ENCODE results near the gene ATP5MG.
"Not testable (repeated sequence)": the region's sequence is repeated elsewhere in the genome, so short reads cannot be mapped to it uniquely, and the experiment has no call there.

The ATP5MG gene

DNA sequence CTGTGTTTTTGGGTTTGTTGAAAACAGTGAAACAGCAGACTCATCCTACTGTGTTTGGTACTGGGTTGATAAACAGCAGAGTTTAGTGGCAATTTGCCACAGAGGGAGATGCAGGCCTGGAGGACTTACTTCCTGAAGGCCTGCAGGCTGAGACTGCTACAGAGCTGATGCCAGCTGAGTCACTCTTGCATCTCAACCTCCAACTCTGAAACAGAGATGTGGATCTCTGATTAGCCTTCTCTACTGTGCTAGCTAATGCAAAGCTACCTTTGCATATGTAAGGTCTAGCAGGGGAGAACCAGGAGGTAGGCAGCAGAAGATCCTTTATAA, 14.3 kb downstream of the ATP5MG start:
- H3K4me3 ChIP-seq (ENCODE audit: low read depth, low read length) = no peak overlapping the region
- H4K12ac ChIP-seq (ENCODE audit: low read depth, low read length) = no peak overlapping the region
- no peaks in the 10 kb centered on the region for H3K79me1 ChIP-seq (ENCODE audit: low read length)
- no peak overlapping the region for H4K8ac ChIP-seq (ENCODE audit: low read depth, low read length)
- no peak overlapping the region for H3K14ac ChIP-seq (ENCODE audit: low read length)
- DNase-seq = peak; percentile 82
- no peak overlapping the region for H3K18ac ChIP-seq (ENCODE audit: low read length)
- H3K79me2 ChIP-seq (ENCODE audit: control insufficient read depth, insufficient read depth, low read length, poor library complexity) = no peaks in the 10 kb centered on the region
- H3K27ac ChIP-seq (ENCODE audit: low read depth, low read length) = no peak overlapping the region
- H3K36me3 ChIP-seq (ENCODE audit: control insufficient read depth in 1 of 2, insufficient read depth in 2 of 2, low read length in 2 of 2) = peaks cover 0 to 3% of the 10 kb centered on the region in 2 experiments
- H3K4me2 ChIP-seq (ENCODE audit: low read length) = no peak overlapping the region
- no peaks in the 10 kb centered on the region for H3K9me3 ChIP-seq (ENCODE audit: insufficient read depth, low read depth, low read length)
- no peak overlapping the region for H2AK5ac ChIP-seq (ENCODE audit: low read length)
- no peak overlapping the region for H2BK12ac ChIP-seq (ENCODE audit: low read length)
- H2BK5ac ChIP-seq (ENCODE audit: low read depth, low read length, poor library complexity) = no peak overlapping the region
- no peaks in the 10 kb centered on the region for H3K27me3 ChIP-seq (ENCODE audit: insufficient read depth, low read length)
- no peak overlapping the region for H3K4ac ChIP-seq (ENCODE audit: low read depth, low read length)
- H2BK120ac ChIP-seq (ENCODE audit: insufficient read depth, low read length, poor library complexity) = no peak overlapping the region
- H3K23ac ChIP-seq (ENCODE audit: low read length) = no peak overlapping the region
- no peaks in the 10 kb centered on the region for H3K4me1 ChIP-seq (ENCODE audit: control insufficient read depth in 1 of 2, insufficient read depth in 2 of 2, low read length in 2 of 2)
- H2AFZ ChIP-seq (ENCODE audit: insufficient read depth, low read length, poor library complexity) = no peak overlapping the region
- no peak overlapping the region for H3K9ac ChIP-seq (ENCODE audit: low read length)
- H4K91ac ChIP-seq (ENCODE audit: low read depth, low read length) = no peak overlapping the region

DNA sequence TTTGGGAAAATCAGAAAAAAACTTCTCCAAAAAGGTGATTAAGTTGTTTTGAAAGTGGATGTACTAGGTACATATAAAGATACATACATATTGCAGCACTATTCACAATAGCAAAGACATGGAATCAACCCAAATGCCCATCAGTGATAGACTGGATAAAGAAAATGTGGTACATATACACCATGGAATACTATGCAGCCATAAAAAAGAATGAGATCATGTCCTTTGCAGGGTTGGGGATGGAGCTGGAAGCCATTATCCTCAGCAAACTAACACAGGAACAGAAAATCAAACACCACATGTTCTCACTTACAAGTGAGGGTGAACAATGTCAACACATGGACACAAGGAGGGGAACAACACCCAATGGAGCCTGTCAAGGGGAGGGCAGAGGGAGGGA, 15.5 kb downstream of the ATP5MG start:
- not testable (repeated sequence) for H3K79me1 ChIP-seq (ENCODE audit: low read length)

DNA sequence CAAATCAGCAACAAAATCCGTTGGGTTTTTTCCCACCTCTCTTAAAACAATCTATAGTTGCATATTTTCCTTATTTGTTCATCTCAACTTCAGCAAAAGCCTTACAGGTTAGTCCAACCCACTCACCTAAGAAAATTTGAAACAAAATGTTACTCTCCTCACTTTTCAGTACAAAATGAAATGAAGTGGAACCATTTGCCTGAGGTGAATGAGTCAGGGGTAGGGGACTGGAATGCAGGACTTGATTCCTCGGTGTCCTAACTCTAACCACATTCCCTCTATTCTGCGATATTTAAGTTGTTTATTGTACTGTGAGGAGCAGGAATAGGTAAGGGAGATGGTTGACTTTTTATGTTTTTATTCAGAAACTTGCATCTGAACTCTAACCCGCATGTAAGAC, 16.4 kb downstream of the ATP5MG start:
- no peak overlapping the region for H3K9ac ChIP-seq (ENCODE audit: low read length)
- H2AK5ac ChIP-seq (ENCODE audit: low read length) = no peak overlapping the region
- H3K36me3 ChIP-seq (ENCODE audit: control insufficient read depth in 1 of 2, insufficient read depth in 2 of 2, low read length in 2 of 2) = peaks cover 0 to 3% of the 10 kb centered on the region in 2 experiments
- no peak overlapping the region for H2AFZ ChIP-seq (ENCODE audit: insufficient read depth, low read length, poor library complexity)
- no peak overlapping the region for H2BK120ac ChIP-seq (ENCODE audit: insufficient read depth, low read length, poor library complexity)
- no peak overlapping the region for H3K4me2 ChIP-seq (ENCODE audit: low read length)
- no peak overlapping the region for H3K4ac ChIP-seq (ENCODE audit: low read depth, low read length)
- no peak overlapping the region for H2BK12ac ChIP-seq (ENCODE audit: low read length)
- no peaks in the 10 kb centered on the region for H3K79me1 ChIP-seq (ENCODE audit: low read length)
- H3K14ac ChIP-seq (ENCODE audit: low read length) = no peak overlapping the region
- WGBS (ENCODE audit: extremely low coverage, insufficient coverage, insufficient read length) = no CpG with 5 or more reads among the region's 4 CpGs
- H3K27ac ChIP-seq (ENCODE audit: low read depth, low read length) = no peak overlapping the region
- no peak overlapping the region for H4K12ac ChIP-seq (ENCODE audit: low read depth, low read length)
- no peak overlapping the region for H2BK5ac ChIP-seq (ENCODE audit: low read depth, low read length, poor library complexity)
- DNase-seq = peak; percentile 68 to 77
- no peak overlapping the region for H3K18ac ChIP-seq (ENCODE audit: low read length)
- H3K27me3 ChIP-seq (ENCODE audit: insufficient read depth, low read length) = no peaks in the 10 kb centered on the region
- H3K79me2 ChIP-seq (ENCODE audit: control insufficient read depth, insufficient read depth, low read length, poor library complexity) = no peaks in the 10 kb centered on the region
- no peak overlapping the region for H4K91ac ChIP-seq (ENCODE audit: low read depth, low read length)
- H3K9me3 ChIP-seq (ENCODE audit: insufficient read depth, low read depth, low read length) = no peaks in the 10 kb centered on the region
- no peak overlapping the region for H3K23ac ChIP-seq (ENCODE audit: low read length)
- no peaks in the 10 kb centered on the region for H3K4me1 ChIP-seq (ENCODE audit: control insufficient read depth in 1 of 2, insufficient read depth in 2 of 2, low read length in 2 of 2)
- no peak overlapping the region for H4K8ac ChIP-seq (ENCODE audit: low read depth, low read length)
- H3K4me3 ChIP-seq (ENCODE audit: low read depth, low read length) = no peak overlapping the region

More for the DNA sequence above, 15.5 kb downstream of the ATP5MG start:
- H2BK5ac ChIP-seq (ENCODE audit: low read depth, low read length, poor library complexity); H2BK12ac ChIP-seq (ENCODE audit: low read length); H3K9ac ChIP-seq (ENCODE audit: low read length); H2AK5ac ChIP-seq (ENCODE audit: low read length); H3K4me3 ChIP-seq (ENCODE audit: low read depth, low read length); H3K4me2 ChIP-seq (ENCODE audit: low read length); H4K91ac ChIP-seq (ENCODE audit: low read depth, low read length); H4K12ac ChIP-seq (ENCODE audit: low read depth, low read length); H3K9me3 ChIP-seq (ENCODE audit: insufficient read depth, low read depth, low read length); H3K14ac ChIP-seq (ENCODE audit: low read length); H3K18ac ChIP-seq (ENCODE audit: low read length); H3K27me3 ChIP-seq (ENCODE audit: insufficient read depth, low read length); H3K23ac ChIP-seq (ENCODE audit: low read length); H3K36me3 ChIP-seq (ENCODE audit: control insufficient read depth in 1 of 2, insufficient read depth in 2 of 2, low read length in 2 of 2); H2BK120ac ChIP-seq (ENCODE audit: insufficient read depth, low read length, poor library complexity); H2AFZ ChIP-seq (ENCODE audit: insufficient read depth, low read length, poor library complexity); H4K8ac ChIP-seq (ENCODE audit: low read depth, low read length); DNase-seq; H3K4ac ChIP-seq (ENCODE audit: low read depth, low read length); H3K27ac ChIP-seq (ENCODE audit: low read depth, low read length); H3K4me1 ChIP-seq (ENCODE audit: control insufficient read depth in 1 of 2, insufficient read depth in 2 of 2, low read length in 2 of 2); H3K79me2 ChIP-seq (ENCODE audit: control insufficient read depth, insufficient read depth, low read length, poor library complexity): not testable (repeated sequence)

DNA sequence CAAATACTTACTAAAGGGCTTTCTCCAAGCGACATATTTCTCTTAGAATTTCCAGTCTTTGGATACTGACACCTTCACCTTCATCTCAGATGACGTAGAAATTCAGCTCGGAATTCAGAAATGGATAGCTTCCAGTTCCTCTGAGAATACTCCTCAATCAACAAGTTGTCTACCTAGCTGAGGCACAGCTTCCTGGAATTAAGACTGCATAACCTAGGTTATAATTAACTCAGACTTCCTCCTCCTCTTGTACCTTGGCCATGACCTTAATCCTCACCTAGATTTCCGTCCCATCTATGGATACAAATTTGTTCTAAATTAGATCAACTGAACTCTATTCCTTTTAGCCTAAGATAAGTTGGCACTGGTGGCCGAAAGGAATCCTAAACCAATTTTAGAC, 17.4 kb downstream of the ATP5MG start:
- WGBS (ENCODE audit: extremely low coverage, insufficient coverage, insufficient read length) = no CpG with 5 or more reads among the region's 5 CpGs
- H2AFZ ChIP-seq (ENCODE audit: insufficient read depth, low read length, poor library complexity) = no peak overlapping the region
- H2BK5ac ChIP-seq (ENCODE audit: low read depth, low read length, poor library complexity) = no peak overlapping the region
- no peak overlapping the region for H3K18ac ChIP-seq (ENCODE audit: low read length)
- no peak overlapping the region for H3K4me3 ChIP-seq (ENCODE audit: low read depth, low read length)
- no peak overlapping the region for H3K4me2 ChIP-seq (ENCODE audit: low read length)
- H2AK5ac ChIP-seq (ENCODE audit: low read length) = no peak overlapping the region
- no peak overlapping the region for H2BK12ac ChIP-seq (ENCODE audit: low read length)
- H3K27me3 ChIP-seq (ENCODE audit: insufficient read depth, low read length) = no peaks in the 10 kb centered on the region
- H3K27ac ChIP-seq (ENCODE audit: low read depth, low read length) = no peak overlapping the region
- H3K23ac ChIP-seq (ENCODE audit: low read length) = no peak overlapping the region
- no peak overlapping the region for H2BK120ac ChIP-seq (ENCODE audit: insufficient read depth, low read length, poor library complexity)
- H4K12ac ChIP-seq (ENCODE audit: low read depth, low read length) = no peak overlapping the region
- H3K36me3 ChIP-seq (ENCODE audit: control insufficient read depth in 1 of 2, insufficient read depth in 2 of 2, low read length in 2 of 2) = peaks cover 0 to under 1% of the 10 kb centered on the region in 2 experiments
- H3K79me1 ChIP-seq (ENCODE audit: low read length) = no peaks in the 10 kb centered on the region
- H3K14ac ChIP-seq (ENCODE audit: low read length) = no peak overlapping the region
- no peak overlapping the region for H3K4ac ChIP-seq (ENCODE audit: low read depth, low read length)
- H3K79me2 ChIP-seq (ENCODE audit: control insufficient read depth, insufficient read depth, low read length, poor library complexity) = no peaks in the 10 kb centered on the region
- H4K8ac ChIP-seq (ENCODE audit: low read depth, low read length) = no peak overlapping the region
- no peak overlapping the region for H3K9ac ChIP-seq (ENCODE audit: low read length)
- H3K9me3 ChIP-seq (ENCODE audit: insufficient read depth, low read depth, low read length) = no peaks in the 10 kb centered on the region
- DNase-seq = no peak
- no peak overlapping the region for H4K91ac ChIP-seq (ENCODE audit: low read depth, low read length)
- H3K4me1 ChIP-seq (ENCODE audit: control insufficient read depth in 1 of 2, insufficient read depth in 2 of 2, low read length in 2 of 2) = no peaks in the 10 kb centered on the region

DNA sequence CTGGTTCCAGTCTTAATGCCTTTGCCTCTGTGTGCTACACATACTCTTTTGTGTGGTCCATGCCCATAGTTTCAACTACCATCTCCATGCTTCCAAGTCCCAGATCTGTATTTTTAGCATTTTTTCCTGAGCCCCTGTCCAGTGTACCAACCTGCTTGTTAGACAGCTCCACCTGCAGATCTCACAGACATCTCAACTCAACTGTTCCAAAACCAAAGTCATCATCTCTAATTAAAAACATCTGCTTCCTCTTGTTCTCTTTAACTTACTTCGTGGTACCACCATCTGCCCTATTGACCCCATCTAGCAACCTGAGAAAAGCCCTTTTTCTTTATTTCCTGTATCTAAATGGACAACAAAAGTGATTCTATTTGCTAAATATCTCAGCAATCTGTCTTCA, 26.3 kb downstream of the ATP5MG start:
- no peak overlapping the region for H2AFZ ChIP-seq (ENCODE audit: insufficient read depth, low read length, poor library complexity)
- no peak overlapping the region for H4K12ac ChIP-seq (ENCODE audit: low read depth, low read length)
- no peak overlapping the region for H3K9ac ChIP-seq (ENCODE audit: low read length)
- no peak overlapping the region for H4K8ac ChIP-seq (ENCODE audit: low read depth, low read length)
- H3K14ac ChIP-seq (ENCODE audit: low read length) = no peak overlapping the region
- no peak overlapping the region for H2AK5ac ChIP-seq (ENCODE audit: low read length)
- no CpG with 5 or more reads among the region's 1 CpG for WGBS (ENCODE audit: extremely low coverage, insufficient coverage, insufficient read length)
- H3K4me2 ChIP-seq (ENCODE audit: low read length) = no peak overlapping the region
- no peaks in the 10 kb centered on the region for H3K79me2 ChIP-seq (ENCODE audit: control insufficient read depth, insufficient read depth, low read length, poor library complexity)
- H2BK5ac ChIP-seq (ENCODE audit: low read depth, low read length, poor library complexity) = no peak overlapping the region
- no peak for DNase-seq
- no peak overlapping the region for H3K4me3 ChIP-seq (ENCODE audit: low read depth, low read length)
- no peaks in the 10 kb centered on the region for H3K79me1 ChIP-seq (ENCODE audit: low read length)
- H3K27ac ChIP-seq (ENCODE audit: low read depth, low read length) = no peak overlapping the region
- H3K18ac ChIP-seq (ENCODE audit: low read length) = no peak overlapping the region
- H3K4me1 ChIP-seq (ENCODE audit: control insufficient read depth in 1 of 2, insufficient read depth in 2 of 2, low read length in 2 of 2) = peaks cover 2 to 8% of the 10 kb centered on the region in 2 experiments
- no peak overlapping the region for H3K23ac ChIP-seq (ENCODE audit: low read length)
- no peaks in the 10 kb centered on the region for H3K27me3 ChIP-seq (ENCODE audit: insufficient read depth, low read length)
- no peaks in the 10 kb centered on the region for H3K36me3 ChIP-seq (ENCODE audit: control insufficient read depth in 1 of 2, insufficient read depth in 2 of 2, low read length in 2 of 2)
- H4K91ac ChIP-seq (ENCODE audit: low read depth, low read length) = no peak overlapping the region
- H2BK120ac ChIP-seq (ENCODE audit: insufficient read depth, low read length, poor library complexity) = no peak overlapping the region
- H2BK12ac ChIP-seq (ENCODE audit: low read length) = no peak overlapping the region
- H3K4ac ChIP-seq (ENCODE audit: low read depth, low read length) = no peak overlapping the region
- H3K9me3 ChIP-seq (ENCODE audit: insufficient read depth, low read depth, low read length) = no peaks in the 10 kb centered on the region

Measured in trophoblast cell (in vitro differentiated cells and primary cell).